ENCODE measurements around the gene SV2B.

DNA sequence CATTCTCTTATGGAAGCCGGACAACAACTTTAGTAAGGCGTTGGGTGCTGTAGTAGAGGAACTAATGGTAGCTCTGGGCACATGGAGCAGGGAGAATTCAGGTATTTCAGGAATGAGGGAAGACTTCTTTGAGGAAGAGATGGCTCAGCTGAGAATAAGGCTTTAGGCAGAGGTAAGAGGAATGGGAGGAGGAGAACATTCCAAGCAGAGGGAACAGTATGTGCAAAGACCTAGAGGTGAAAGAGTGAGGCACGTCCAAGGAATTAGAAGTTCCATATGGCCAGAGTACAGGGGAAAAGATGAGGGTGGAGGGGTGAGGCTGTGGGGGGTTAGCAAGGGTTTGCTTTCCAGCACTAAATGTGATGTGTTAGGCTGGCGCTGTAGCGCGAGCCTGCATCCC, 1.6 kb upstream of the SV2B start:
- TF ChIP-seq, protein P1, sequence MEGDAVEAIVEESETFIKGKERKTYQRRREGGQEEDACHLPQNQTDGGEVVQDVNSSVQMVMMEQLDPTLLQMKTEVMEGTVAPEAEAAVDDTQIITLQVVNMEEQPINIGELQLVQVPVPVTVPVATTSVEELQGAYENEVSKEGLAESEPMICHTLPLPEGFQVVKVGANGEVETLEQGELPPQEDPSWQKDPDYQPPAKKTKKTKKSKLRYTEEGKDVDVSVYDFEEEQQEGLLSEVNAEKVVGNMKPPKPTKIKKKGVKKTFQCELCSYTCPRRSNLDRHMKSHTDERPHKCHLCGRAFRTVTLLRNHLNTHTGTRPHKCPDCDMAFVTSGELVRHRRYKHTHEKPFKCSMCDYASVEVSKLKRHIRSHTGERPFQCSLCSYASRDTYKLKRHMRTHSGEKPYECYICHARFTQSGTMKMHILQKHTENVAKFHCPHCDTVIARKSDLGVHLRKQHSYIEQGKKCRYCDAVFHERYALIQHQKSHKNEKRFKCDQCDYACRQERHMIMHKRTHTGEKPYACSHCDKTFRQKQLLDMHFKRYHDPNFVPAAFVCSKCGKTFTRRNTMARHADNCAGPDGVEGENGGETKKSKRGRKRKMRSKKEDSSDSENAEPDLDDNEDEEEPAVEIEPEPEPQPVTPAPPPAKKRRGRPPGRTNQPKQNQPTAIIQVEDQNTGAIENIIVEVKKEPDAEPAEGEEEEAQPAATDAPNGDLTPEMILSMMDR (conservative IDR thresholded peaks at IDR 0.05 in 1 of 2, IDR thresholded peaks at IDR 0.05 in 1 of 2; ENCODE audit: low read depth in 1 of 2, low read length in 2 of 2): no peak
- no peak for TF ChIP-seq EZH2 (IDR thresholded peaks at IDR 0.05; ENCODE audit: low read length, missing control alignments)
